ENCODE results near the gene KRTAP4-2. TPM values are rescaled to one million over a fixed set of nuclear protein-coding genes. Genes with fewer than 3 reads are reported as not detected.

Gene KRTAP4-2
- total RNA-seq, 1 donor from 2014 or later, result not detected

DNA sequence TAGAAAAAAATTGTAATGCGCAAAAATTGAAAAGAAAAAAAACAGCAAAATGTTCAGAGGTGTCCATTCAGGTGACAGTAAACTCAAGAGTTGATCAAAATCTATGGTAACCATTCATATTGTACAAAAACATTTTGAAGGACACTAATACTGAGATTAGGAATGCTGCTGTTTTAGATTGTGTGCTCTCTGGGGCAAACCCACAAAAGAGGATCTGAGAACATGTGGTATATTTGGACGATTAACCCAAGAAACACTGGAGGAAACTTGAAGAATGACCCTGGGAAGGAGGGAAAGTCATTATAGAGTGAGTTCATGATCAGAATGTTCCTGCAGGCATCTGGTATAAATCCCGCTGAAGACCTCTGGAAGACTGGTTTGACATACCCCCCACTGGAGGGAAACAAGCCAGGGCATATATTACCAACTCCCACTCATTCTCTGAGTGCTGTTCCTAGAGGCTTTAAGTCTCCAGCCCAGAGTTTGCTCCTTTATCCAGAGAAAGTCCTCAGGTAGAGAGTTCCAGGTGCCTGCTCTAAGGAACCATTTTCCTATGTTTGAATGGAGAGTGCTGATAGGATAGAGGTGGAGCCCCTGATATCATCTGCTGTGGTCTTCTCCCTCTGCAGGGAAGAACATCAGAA, 1.2 kb downstream of the KRTAP4-2 start:
- H3K4me3 ChIP-seq, result no peak overlapping the region
- DNase-seq (ENCODE audit: extremely low spot score in 2 of 2), result no peak
- H3K27ac ChIP-seq, result no peak overlapping the region
- no peak for TF ChIP-seq POLR2AphosphoS5 (IDR thresholded peaks at IDR 0.05; ENCODE audit: insufficient read depth in 1 of 2, low read depth in 1 of 2)
- no peak for TF ChIP-seq POLR2A (IDR thresholded peaks at IDR 0.05)
- TF ChIP-seq CTCF (IDR thresholded peaks at IDR 0.05), result no peak
- intact Hi-C loops (cut with DNase I), result no loop called here
- H3K36me3 ChIP-seq, result no peaks in the 10 kb centered on the region
- H3K27me3 ChIP-seq, result no peaks in the 10 kb centered on the region
- no peaks in the 10 kb centered on the region for H3K9me3 ChIP-seq
- peaks cover 4% of the 10 kb centered on the region for H3K4me1 ChIP-seq

DNA sequence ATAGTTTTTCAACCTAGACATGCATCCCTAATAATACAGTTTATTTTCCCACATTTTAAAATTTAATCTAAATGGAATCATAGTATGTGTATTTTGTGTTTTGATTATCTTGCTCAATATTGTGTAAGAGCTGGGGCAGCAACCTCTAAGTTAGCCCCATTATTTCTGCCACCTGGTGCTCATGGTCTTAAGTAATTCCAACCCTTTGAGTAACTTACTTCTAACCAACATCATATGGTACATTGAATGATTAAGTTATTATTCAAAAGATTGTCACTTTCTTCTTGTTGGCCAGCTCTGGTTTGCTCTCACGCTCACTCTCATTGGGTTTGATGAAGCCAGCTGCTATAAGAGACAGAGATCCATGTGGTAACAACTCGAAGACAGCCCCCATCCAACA, 6.1 kb downstream of the KRTAP4-2 start:
- H3K36me3 ChIP-seq, result no peaks in the 10 kb centered on the region
- intact Hi-C loops (cut with DNase I), result no loop called here
- TF ChIP-seq CTCF (IDR thresholded peaks at IDR 0.05), result no peak
- no peak for TF ChIP-seq POLR2A (IDR thresholded peaks at IDR 0.05)
- TF ChIP-seq POLR2AphosphoS5 (IDR thresholded peaks at IDR 0.05; ENCODE audit: insufficient read depth in 1 of 2, low read depth in 1 of 2), result no peak
- no peaks in the 10 kb centered on the region for H3K27me3 ChIP-seq
- H3K4me1 ChIP-seq, result no peaks in the 10 kb centered on the region
- no peak for DNase-seq (ENCODE audit: extremely low spot score in 2 of 2)
- H3K4me3 ChIP-seq, result no peak overlapping the region
- no peak overlapping the region for H3K27ac ChIP-seq
- no peaks in the 10 kb centered on the region for H3K9me3 ChIP-seq

DNA sequence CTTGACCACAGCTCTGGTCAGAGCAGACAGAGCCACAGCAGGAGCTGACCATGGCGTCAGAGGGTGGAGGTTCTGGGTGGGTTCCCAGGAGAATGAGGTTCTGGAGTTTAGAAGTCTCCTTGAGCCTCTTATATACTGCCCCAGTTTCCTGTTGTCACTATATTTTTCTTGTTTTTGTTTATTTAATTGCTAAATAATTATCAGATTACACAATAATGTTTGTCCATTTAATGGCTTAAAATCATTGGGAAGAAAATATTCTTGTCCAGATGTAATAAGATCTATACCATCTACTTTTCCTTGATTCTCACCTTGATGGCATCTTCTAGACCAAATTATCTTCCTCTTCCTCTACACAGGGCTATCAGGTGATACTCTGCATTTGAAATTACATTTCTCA, 9.9 kb downstream of the KRTAP4-2 start, which contains the start of gene KRTAP4-3:
Gene KRTAP4-3, minus strand, starts transcription at position 101 of the 400 bp plus-strand sequence. Its CDS starts 49 bp downstream, at position 52.
- no peaks in the 10 kb centered on the region for H3K36me3 ChIP-seq
- H3K9me3 ChIP-seq, result no peaks in the 10 kb centered on the region
- TF ChIP-seq POLR2AphosphoS5 (IDR thresholded peaks at IDR 0.05; ENCODE audit: insufficient read depth in 1 of 2, low read depth in 1 of 2) (no peak), CTCF (IDR thresholded peaks at IDR 0.05) (no peak)
- intact Hi-C loops (cut with DNase I), result no loop called here
- no peak within 1 kb of the TSS for H3K27ac ChIP-seq
- no peak for DNase-seq (ENCODE audit: extremely low spot score in 2 of 2)
- no peaks in the 10 kb centered on the region for H3K27me3 ChIP-seq
- no peaks in the 10 kb centered on the region for H3K4me1 ChIP-seq
- no peak within 1 kb of the TSS for H3K4me3 ChIP-seq

DNA sequence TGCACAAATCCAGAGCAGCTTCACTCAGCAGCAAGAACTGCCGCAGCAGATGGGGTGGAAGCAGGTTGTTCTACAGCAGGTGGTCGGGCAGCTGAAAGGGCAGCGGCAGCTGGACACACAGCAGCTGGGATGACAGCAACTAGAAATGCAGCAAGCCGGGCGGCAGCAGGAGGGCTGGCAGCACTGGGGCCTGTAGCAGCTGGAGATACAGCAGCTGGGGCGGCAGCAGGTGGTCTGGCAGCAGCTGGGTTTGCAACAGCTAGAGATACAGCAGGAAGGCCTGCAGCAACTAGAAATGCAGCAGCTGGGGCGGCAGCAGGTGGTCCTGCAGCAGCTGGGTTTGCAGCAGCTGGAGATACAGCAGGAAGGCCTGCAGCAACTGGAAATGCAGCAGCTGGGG, 10.5 kb downstream of the KRTAP4-2 start:
- intact Hi-C loops (cut with DNase I), result no loop called here
- DNase-seq (ENCODE audit: extremely low spot score in 2 of 2), result no peak
- H3K4me3 ChIP-seq, result no peak overlapping the region
- no peaks in the 10 kb centered on the region for H3K4me1 ChIP-seq
- TF ChIP-seq POLR2AphosphoS5 (IDR thresholded peaks at IDR 0.05; ENCODE audit: insufficient read depth in 1 of 2, low read depth in 1 of 2), result no peak
- no peak for TF ChIP-seq POLR2A (IDR thresholded peaks at IDR 0.05)
- TF ChIP-seq CTCF (IDR thresholded peaks at IDR 0.05), result no peak
- no peaks in the 10 kb centered on the region for H3K9me3 ChIP-seq
- H3K36me3 ChIP-seq, result no peaks in the 10 kb centered on the region
- H3K27me3 ChIP-seq, result no peaks in the 10 kb centered on the region
- no peak overlapping the region for H3K27ac ChIP-seq

DNA sequence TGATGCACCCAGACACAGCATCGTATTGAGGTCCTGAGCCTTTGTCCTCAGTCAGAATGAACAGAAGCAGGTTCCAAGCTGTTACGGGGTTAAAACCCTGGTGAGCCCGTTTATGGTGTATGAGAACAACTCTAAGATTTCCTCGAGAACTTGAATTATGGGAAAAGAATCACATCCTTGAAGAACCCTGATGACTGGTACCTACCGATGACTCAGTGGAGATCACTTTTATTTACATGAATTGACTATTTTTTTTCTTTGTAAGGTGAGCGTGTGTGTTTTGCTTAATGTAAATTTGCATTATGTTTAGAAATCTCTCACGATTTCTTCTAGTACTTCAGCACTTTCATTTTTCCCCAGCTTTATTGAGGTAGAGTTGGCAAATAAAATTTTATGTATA, 14.2 kb downstream of the KRTAP4-2 start:
- TF ChIP-seq CTCF (IDR thresholded peaks at IDR 0.05) (no peak), POLR2A (IDR thresholded peaks at IDR 0.05) (no peak), POLR2AphosphoS5 (IDR thresholded peaks at IDR 0.05; ENCODE audit: insufficient read depth in 1 of 2, low read depth in 1 of 2) (no peak)
- Histone ChIP-seq H3K9me3 (no peaks in the 10 kb centered on the region), H3K4me1 (no peaks in the 10 kb centered on the region), H3K27me3 (no peaks in the 10 kb centered on the region), H3K4me3 (no peak overlapping the region), H3K36me3 (no peaks in the 10 kb centered on the region), H3K27ac (no peak overlapping the region)
- no peak for DNase-seq (ENCODE audit: extremely low spot score in 2 of 2)
- intact Hi-C loops (cut with DNase I), result no loop called here
